ENCODE measurements around the gene CD276. TPM values are rescaled to one million over a fixed set of nuclear protein-coding genes. Genes with fewer than 3 reads are reported as not detected.
"Not testable (repeated sequence)": the region's sequence is repeated elsewhere in the genome, so short reads cannot be mapped to it uniquely, and the experiment has no call there.

Gene CD276
- 10 to 100 TPM; 11.5 to 85.7 (median 30.0) TPM for total RNA-seq

- DNase-seq, result peak; percentile 68 to 75
- TF ChIP-seq POLR2A (IDR thresholded peaks at IDR 0.05) (peak in 1 of 2 donors; percentile 44), CTCF (IDR thresholded peaks at IDR 0.05) (peak in 1 of 4 experiments; percentile 14)
- H3K27ac ChIP-seq, result peak within 1 kb of the TSS; percentile 72 to 83
- peak within 1 kb of the TSS; percentile 71 to 75 for H3K4me3 ChIP-seq
- peaks cover 13% of the 10 kb centered on the region in 2 donors for H3K4me1 ChIP-seq
- no peaks in the 10 kb centered on the region for H3K9me3 ChIP-seq
- intact Hi-C loops (cut with DNase I; ENCODE audit: low total_unique reads), result no loop called here
- no peaks in the 10 kb centered on the region for H3K36me3 ChIP-seq
- no peaks in the 10 kb centered on the region for H3K27me3 ChIP-seq
Observed at GRCh38 chr15:73683777-73684580, at the start of gene CD276. Gene CD276, plus strand, starts transcription at chr15:73684383. Its CDS starts 15,257 bp downstream, at chr15:73699640.

- Histone ChIP-seq H3K9me3 (no peaks in the 10 kb centered on the region), H3K27me3 (no peaks in the 10 kb centered on the region), H3K36me3 (no peaks in the 10 kb centered on the region), H3K4me3 (no peak overlapping the region), H3K27ac (no peak overlapping the region), H3K4me1 (peaks cover 0 to 6% of the 10 kb centered on the region in 2 donors)
- DNase-seq, result no peak
- no peak for TF ChIP-seq POLR2A (IDR thresholded peaks at IDR 0.05)
- TF ChIP-seq CTCF (IDR thresholded peaks at IDR 0.05), result no peak
- intact Hi-C loops (cut with DNase I; ENCODE audit: low total_unique reads), result loop anchor here (10.0 kb wide), 1 partner anchor 57 kb away; no protein-coding TSS in a partner anchor
Observed at GRCh38 chr15:73637527-73637926, 46.7 kb upstream of the CD276 start.

DNA sequence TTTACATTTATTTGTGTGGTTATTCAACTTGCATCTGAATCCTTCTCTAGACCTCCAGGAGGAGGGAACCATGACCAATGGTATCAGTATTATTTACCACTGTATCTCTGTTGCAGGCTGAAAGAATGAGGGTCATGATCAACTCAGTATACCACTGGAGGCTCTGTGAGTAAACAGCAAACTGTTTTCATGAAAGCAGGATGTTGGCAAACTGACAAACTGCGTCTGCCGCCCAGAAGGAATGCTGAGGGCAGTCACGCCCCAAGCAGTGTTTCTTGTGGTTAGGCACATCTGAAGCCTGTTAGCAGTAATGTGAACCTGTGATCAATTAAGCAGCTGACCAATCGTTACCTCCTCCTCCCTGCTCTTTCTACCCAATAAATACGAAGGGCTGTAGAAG is 44.7 kb upstream of the CD276 start:
- not testable (repeated sequence) for DNase-seq, H3K27me3 ChIP-seq, H3K4me3 ChIP-seq, H3K9me3 ChIP-seq, H3K4me1 ChIP-seq, H3K27ac ChIP-seq, H3K36me3 ChIP-seq
- intact Hi-C loops (cut with DNase I; ENCODE audit: low total_unique reads), result loop anchor here (10.0 kb wide), 1 partner anchor 55 kb away; no protein-coding TSS in a partner anchor

GRCh38 chr15:73647259-73648013 is 36.7 kb upstream of the CD276 start:
- H3K9me3 ChIP-seq, result no peaks in the 10 kb centered on the region
- TF ChIP-seq CTCF (IDR thresholded peaks at IDR 0.05) (no peak), POLR2A (IDR thresholded peaks at IDR 0.05) (no peak)
- no peaks in the 10 kb centered on the region for H3K4me1 ChIP-seq
- no peaks in the 10 kb centered on the region for H3K36me3 ChIP-seq
- no peaks in the 10 kb centered on the region for H3K27me3 ChIP-seq
- no peak for DNase-seq
- intact Hi-C loops (cut with DNase I; ENCODE audit: low total_unique reads), result no loop called here
- H3K27ac ChIP-seq, result no peak overlapping the region
- H3K4me3 ChIP-seq, result no peak overlapping the region

- intact Hi-C loops (cut with DNase I; ENCODE audit: low total_unique reads), result no loop called here
- TF ChIP-seq CTCF (IDR thresholded peaks at IDR 0.05) (no peak), POLR2A (IDR thresholded peaks at IDR 0.05) (no peak)
- DNase-seq, result no peak
- Histone ChIP-seq H3K36me3 (no peaks in the 10 kb centered on the region), H3K9me3 (no peaks in the 10 kb centered on the region), H3K4me3 (no peak overlapping the region), H3K27ac (no peak overlapping the region), H3K27me3 (no peaks in the 10 kb centered on the region), H3K4me1 (no peaks in the 10 kb centered on the region)
Observed at GRCh38 chr15:73648014-73648295, 36.2 kb upstream of the CD276 start.
